OCI-LY7 (cell line): ENCODE results near the gene GCSAML. TPM values are rescaled to one million over a fixed set of nuclear protein-coding genes. Genes with fewer than 3 reads are reported as not detected.

Experiments
- BruUV-seq: library from RNA; stranded (reverse); fragments of 400-500 nt; replicated peaks from 2 replicates; lab custom pipeline; 2021; lab: Mats Ljungman, UMichigan
- CTCF ChIA-PET: fragments of 300-600 bp; sonication (Branson Sonifier 250); formaldehyde crosslinking; loops from one replicate; lab custom pipeline; 2022; ENCODE audit warnings: antibody characterized with exemption; ENCODE audit not compliant: unreplicated experiment; lab: Charles Lee
- POLR2A ChIA-PET: fragments of 300-600 bp; sonication (Branson Sonifier 250); formaldehyde crosslinking; loops from one replicate; lab custom pipeline; 2022; ENCODE audit warnings: antibody characterized with exemption; lab: Charles Lee
- DNase-seq: peaks from one replicate; pipeline ENCODE4 v3.0.0-alpha.2; 2015; ENCODE audit warnings: low spot score
- H2AFZ ChIP-seq: fragments of 200-600 bp; sonication (generic), shearing (Covaris generic); 2 replicates; pipeline ENCODE4 v1.6.1; 2014; ENCODE audit warnings: mild to moderate bottlenecking, antibody characterized with exemption, low read length, moderate library complexity
- H3K27ac ChIP-seq: fragments of 200-600 bp; sonication (generic); 2 replicates; pipeline ENCODE4 v1.5.1; 2014; ENCODE audit warnings: mixed run types, low read depth, mild to moderate bottlenecking, moderate library complexity, low read length, inconsistent platforms; ENCODE audit not compliant: poor library complexity, severe bottlenecking
- H3K36me3 ChIP-seq: fragments of 200-600 bp; sonication (generic); 2 replicates; pipeline ENCODE4 v1.6.1; 2014; ENCODE audit warnings: mild to moderate bottlenecking, antibody characterized with exemption, low read length, moderate library complexity, mixed read lengths; ENCODE audit not compliant: insufficient read depth
- H3K4me1 ChIP-seq: fragments of 200-600 bp; sonication (generic); 2 replicates; pipeline ENCODE4 v1.5.1; 2014; ENCODE audit warnings: mild to moderate bottlenecking, low read length; ENCODE audit not compliant: insufficient read depth, poor library complexity, severe bottlenecking
- H3K4me2 ChIP-seq: fragments of 200-600 bp; sonication (generic); 2 replicates; pipeline ENCODE4 v1.6.1; 2014; ENCODE audit warnings: mild to moderate bottlenecking, low read length
- H3K4me3 ChIP-seq: fragments of 200-600 bp; sonication (generic); 2 replicates; pipeline ENCODE4 v1.5.1; 2014; ENCODE audit warnings: mild to moderate bottlenecking, low read depth, low read length; ENCODE audit not compliant: poor library complexity, severe bottlenecking
- H3K79me2 ChIP-seq: fragments of 200-600 bp; sonication (generic); 2 replicates; pipeline ENCODE4 v1.6.1; 2016; ENCODE audit warnings: low read depth, mild to moderate bottlenecking, low read length, moderate library complexity, mixed read lengths; ENCODE audit not compliant: insufficient read depth
- H3K9me2 ChIP-seq: fragments of 200-600 bp; sonication (generic); 2 replicates; pipeline ENCODE4 v1.6.1; 2016; ENCODE audit warnings: mild to moderate bottlenecking, low read length, mixed read lengths; ENCODE audit not compliant: insufficient read depth
- H3K9me3 ChIP-seq: fragments of 200-600 bp; sonication (generic); 2 replicates; pipeline ENCODE4 v1.6.1; 2014; ENCODE audit warnings: mild to moderate bottlenecking, mixed run types, low read length, mixed read lengths
- H4K20me1 ChIP-seq: fragments of 200-600 bp; sonication (generic); 2 replicates; pipeline ENCODE4 v1.6.1; 2014; ENCODE audit warnings: mild to moderate bottlenecking, antibody characterized with exemption, low read length, moderate library complexity, mixed read lengths; ENCODE audit not compliant: insufficient read depth
- CTCF ChIP-seq: fragments of 200-600 bp; sonication (generic); conservative IDR thresholded peaks from 2 replicates; pipeline ENCODE4 v1.5.1; 2014; ENCODE audit warnings: mild to moderate bottlenecking, antibody characterized with exemption, low read length, moderate library complexity, mixed read lengths
- EZH2phosphoT487 ChIP-seq: fragments of 200-600 bp; sonication (generic); IDR thresholded peaks from 2 replicates; pipeline ENCODE4 v1.6.1; 2018; ENCODE audit warnings: low read depth, borderline replicate concordance, mild to moderate bottlenecking, mixed run types, antibody characterized with exemption, low read length, moderate library complexity, mixed read lengths
- intact Hi-C: fragments of 100-400 bp; cut with micrococcal nuclease; formaldehyde crosslinking; loops from one replicate; pipeline ENCODE4 v1.10.0; 2022; ENCODE audit not compliant: unreplicated experiment
- small RNA-seq: library from RNA; depleted of rRNA; stranded (forward); fragments of <200 nt; gene quantifications from one replicate; pipeline ENCODE3, GENCODE V24; 2014
- total RNA-seq, 2 experiments: library from RNA; depleted of rRNA in 1 of 2; stranded (reverse); fragments of >200 nt in 1 of 2; shearing (Covaris generic) in 1 of 2; gene quantifications; 2 replicates each; pipeline ENCODE4 v1.2.3, GENCODE V29; 2014 to 2022

Gene GCSAML
- total RNA-seq, 2 experiments from 2014 or later = not detected

- Histone ChIP-seq H3K79me2 (no peaks in the 10 kb centered on the region), H3K9me2 (no peaks in the 10 kb centered on the region), H3K4me2 (no peak within 1 kb of the TSS), H3K36me3 (no peaks in the 10 kb centered on the region), H4K20me1 (no peaks in the 10 kb centered on the region), H3K9me3 (no peaks in the 10 kb centered on the region), H2AFZ (no peak within 1 kb of the TSS), H3K27ac (no peak within 1 kb of the TSS), H3K4me3 (no peak within 1 kb of the TSS), H3K4me1 (no peaks in the 10 kb centered on the region)
- intact Hi-C loops = no loop called here
- BruUV-seq = no TSS peak
- no peak for DNase-seq
- CTCF ChIA-PET = no interaction called here
- TF ChIP-seq CTCF = no peak
- no peak for TF ChIP-seq EZH2phosphoT487
- POLR2A ChIA-PET = no interaction called here
These were observed 56.4 kb downstream of the GCSAML start, which contains the start of gene OR2G3 for GRCh38 chr1:247605286-247605685. Gene OR2G3 (plus strand): TSS chr1:247605586. CDS start chr1:247605586, 0 bp downstream.

- H3K9me3 ChIP-seq = no peaks in the 10 kb centered on the region
- no peak overlapping the region for H2AFZ ChIP-seq
- POLR2A ChIA-PET = no interaction called here
- no peak for TF ChIP-seq CTCF
- no peak for TF ChIP-seq EZH2phosphoT487
- H4K20me1 ChIP-seq = no peaks in the 10 kb centered on the region
- H3K9me2 ChIP-seq = no peaks in the 10 kb centered on the region
- intact Hi-C loops = no loop called here
- H3K27ac ChIP-seq = no peak overlapping the region
- no peak overlapping the region for H3K4me3 ChIP-seq
- BruUV-seq = no TSS peak
- H3K79me2 ChIP-seq = no peaks in the 10 kb centered on the region
- no peaks in the 10 kb centered on the region for H3K4me1 ChIP-seq
- no peak for DNase-seq
- no peak overlapping the region for H3K4me2 ChIP-seq
- CTCF ChIA-PET = no interaction called here
- H3K36me3 ChIP-seq = no peaks in the 10 kb centered on the region
These were observed 64.5 kb downstream of the GCSAML start for GRCh38 chr1:247613405-247613804.

- BruUV-seq = no TSS peak
- H3K4me1 ChIP-seq = no peaks in the 10 kb centered on the region
- H3K79me2 ChIP-seq = no peaks in the 10 kb centered on the region
- no peaks in the 10 kb centered on the region for H3K9me3 ChIP-seq
- no peaks in the 10 kb centered on the region for H3K9me2 ChIP-seq
- H4K20me1 ChIP-seq = no peaks in the 10 kb centered on the region
- H3K27ac ChIP-seq = no peak overlapping the region
- no peak for DNase-seq
- ChIA-PET CTCF (no interaction called here), POLR2A (no interaction called here)
- TF ChIP-seq CTCF (no peak), EZH2phosphoT487 (no peak)
- H3K4me3 ChIP-seq = no peak overlapping the region
- no peak overlapping the region for H2AFZ ChIP-seq
- H3K4me2 ChIP-seq = no peak overlapping the region
- intact Hi-C loops = no loop called here
- H3K36me3 ChIP-seq = no peaks in the 10 kb centered on the region
These were observed 65.7 kb downstream of the GCSAML start for GRCh38 chr1:247614625-247615024.

Small RNA genes within 50 kb of the gene (small RNA-seq; reads per million reads assigned to genes)
- gene RF00026 = not detected

Other genes starting within 250 kb of the GCSAML start
- gene ZNF496, start 217.3 kb upstream of the GCSAML start, total RNA-seq (2014; rRNA removed; shearing (Covaris generic)) = 29.2 and 36.4 TPM in 2 replicates
- gene ZNF496, start 217.3 kb upstream of the GCSAML start, total RNA-seq (2022) = 21.7 and 26.9 TPM in 2 replicates
- not detected in 2 replicates for gene NLRP3, start 133.0 kb upstream of the GCSAML start, total RNA-seq (2014; rRNA removed; shearing (Covaris generic))
- gene NLRP3, start 133.0 kb upstream of the GCSAML start, total RNA-seq (2022) = not detected in 2 replicates
- not detected in 2 replicates for gene OR2B11, start 91.0 kb upstream of the GCSAML start, total RNA-seq (2014; rRNA removed; shearing (Covaris generic))
- not detected in 2 replicates for gene OR2B11, start 91.0 kb upstream of the GCSAML start, total RNA-seq (2022)
- not detected in 2 replicates for gene OR2C3, start 12.7 kb upstream of the GCSAML start, total RNA-seq (2014; rRNA removed; shearing (Covaris generic))
- gene OR2C3, start 12.7 kb upstream of the GCSAML start, total RNA-seq (2022) = not detected in 2 replicates
- gene OR2G2, start 39.2 kb downstream of the GCSAML start, total RNA-seq (2014; rRNA removed; shearing (Covaris generic)) = not detected in 2 replicates
- not detected in 2 replicates for gene OR2G2, start 39.2 kb downstream of the GCSAML start, total RNA-seq (2022)
- gene OR2G3, start 56.5 kb downstream of the GCSAML start, total RNA-seq (2014; rRNA removed; shearing (Covaris generic)) = not detected in 2 replicates
- not detected in 2 replicates for gene OR2G3, start 56.5 kb downstream of the GCSAML start, total RNA-seq (2022)
- gene OR13G1, start 130.6 kb downstream of the GCSAML start, total RNA-seq (2014; rRNA removed; shearing (Covaris generic)) = not detected in 2 replicates
- not detected in 2 replicates for gene OR13G1, start 130.6 kb downstream of the GCSAML start, total RNA-seq (2022)
- not detected in 2 replicates for gene OR6F1, start 167.5 kb downstream of the GCSAML start, total RNA-seq (2014; rRNA removed; shearing (Covaris generic))
- not detected in 2 replicates for gene OR6F1, start 167.5 kb downstream of the GCSAML start, total RNA-seq (2022)
- not detected in 2 replicates for gene OR14K1, start 189.5 kb downstream of the GCSAML start, total RNA-seq (2014; rRNA removed; shearing (Covaris generic))
- gene OR14K1, start 189.5 kb downstream of the GCSAML start, total RNA-seq (2022) = not detected in 2 replicates
- gene OR14A2, start 199.0 kb downstream of the GCSAML start, total RNA-seq (2014; rRNA removed; shearing (Covaris generic)) = not detected in 2 replicates
- gene OR14A2, start 199.0 kb downstream of the GCSAML start, total RNA-seq (2022) = not detected in 2 replicates
- gene OR1C1, start 211.4 kb downstream of the GCSAML start, total RNA-seq (2014; rRNA removed; shearing (Covaris generic)) = not detected in 2 replicates
- not detected in 2 replicates for gene OR1C1, start 211.4 kb downstream of the GCSAML start, total RNA-seq (2022)